GM19395 (cell line): Measurements from ENCODE around the gene PRPF40B.

ENCODE experiments used
- ATAC-seq: cut with Tn5 transposase; IDR thresholded peaks from one replicate; pipeline ENCODE4 v1.9.1; 2021; ENCODE audit warnings: mild to moderate bottlenecking, moderate library complexity; ENCODE audit not compliant: unreplicated experiment

The PRPF40B gene

GRCh38 chr12:49635036-49635435 lies 11.7 kb downstream of the PRPF40B start:
- ATAC-seq, result no peak

GRCh38 chr12:49635656-49636055 lies 12.3 kb downstream of the PRPF40B start:
- ATAC-seq, result no peak

GRCh38 chr12:49636574-49636973 lies 13.2 kb downstream of the PRPF40B start:
- ATAC-seq, result no peak

GRCh38 chr12:49636979-49637755 lies 13.8 kb downstream of the PRPF40B start:
- ATAC-seq, result no peak

- ATAC-seq, result no peak
These were observed 18.5 kb downstream of the PRPF40B start for GRCh38 chr12:49641748-49642369.

GRCh38 chr12:49642370-49642802 lies 19.0 kb downstream of the PRPF40B start:
- ATAC-seq, result no peak

GRCh38 chr12:49643135-49643534 lies 19.8 kb downstream of the PRPF40B start:
- no peak for ATAC-seq

- ATAC-seq, result peak; percentile 11
These were observed 20.7 kb downstream of the PRPF40B start for GRCh38 chr12:49643961-49644619.

- ATAC-seq, result peak; percentile 58
These were observed 21.2 kb downstream of the PRPF40B start for GRCh38 chr12:49644620-49644994.

- no peak for ATAC-seq
These were observed 22.0 kb downstream of the PRPF40B start for GRCh38 chr12:49645146-49646039.

GRCh38 chr12:49646331-49646830 lies 23.0 kb downstream of the PRPF40B start:
- ATAC-seq, result no peak

GRCh38 chr12:49646871-49647654 lies 23.7 kb downstream of the PRPF40B start:
- no peak for ATAC-seq

GRCh38 chr12:49647827-49648711 lies 24.7 kb downstream of the PRPF40B start:
- no peak for ATAC-seq

- no peak for ATAC-seq
These were observed 25.3 kb downstream of the PRPF40B start for GRCh38 chr12:49648712-49649003.

- ATAC-seq, result no peak
These were observed 26.1 kb downstream of the PRPF40B start for GRCh38 chr12:49649445-49649844.

- no peak for ATAC-seq
These were observed 26.5 kb downstream of the PRPF40B start for GRCh38 chr12:49649892-49650291.

- ATAC-seq, result no peak
These were observed 28.5 kb downstream of the PRPF40B start for GRCh38 chr12:49651855-49652254.

GRCh38 chr12:49652921-49653520 lies 29.7 kb downstream of the PRPF40B start:
- ATAC-seq, result no peak

- ATAC-seq, result no peak
These were observed 31.4 kb downstream of the PRPF40B start for GRCh38 chr12:49654715-49655114.
